NT2/D1 (cell line): ENCODE results near the gene CCL26.

Experiments
- DNase-seq: peaks from one replicate; pipeline ENCODE4 v3.0.0-alpha.2; 2011; ENCODE audit warnings: low read depth, low spot score
- H3K27me3 ChIP-seq: 2 replicates; pipeline ENCODE4 v1.6.0; 2011; ENCODE audit warnings: mild to moderate bottlenecking; ENCODE audit not compliant: insufficient read length, insufficient read depth
- H3K36me3 ChIP-seq: 2 replicates; pipeline ENCODE4 v1.6.1; 2011; ENCODE audit warnings: mild to moderate bottlenecking, low read length, mixed read lengths; ENCODE audit not compliant: insufficient read depth, insufficient read length
- H3K4me1 ChIP-seq: 2 replicates; pipeline ENCODE4 v1.5.1; 2011; ENCODE audit not compliant: insufficient read depth, insufficient read length
- H3K4me3 ChIP-seq: 2 replicates; pipeline ENCODE4 v1.5.1; 2011; ENCODE audit warnings: low read depth; ENCODE audit not compliant: insufficient read length
- H3K9ac ChIP-seq: 2 replicates; pipeline ENCODE4 v1.6.0; 2011; ENCODE audit warnings: low read depth; ENCODE audit not compliant: insufficient read length
- H3K9me3 ChIP-seq: 2 replicates; pipeline ENCODE4 v1.5.1; 2011; ENCODE audit warnings: mild to moderate bottlenecking, low read length; ENCODE audit not compliant: insufficient read depth
- SUZ12 ChIP-seq: IDR thresholded peaks from 2 replicates; pipeline ENCODE4 v1.6.1; 2011; ENCODE audit not compliant: insufficient read length, insufficient read depth; ENCODE audit errors: extremely low read depth
- YY1 ChIP-seq: IDR thresholded peaks from 2 replicates; pipeline ENCODE4 v1.6.1; 2011; ENCODE audit not compliant: insufficient read length, insufficient read depth
- ZNF274 ChIP-seq: IDR thresholded peaks from 2 replicates; pipeline ENCODE4 v1.6.1; 2011; ENCODE audit warnings: mild to moderate bottlenecking, low read depth, low read length

The CCL26 gene, protein sequence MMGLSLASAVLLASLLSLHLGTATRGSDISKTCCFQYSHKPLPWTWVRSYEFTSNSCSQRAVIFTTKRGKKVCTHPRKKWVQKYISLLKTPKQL

GRCh38 chr7:75772081-75773077, at the start of gene CCL26:
CCL26 (minus strand) TSS chr7:75772211; CDS start chr7:75772176, 35 bp downstream.
- H3K9ac ChIP-seq, result no peak within 1 kb of the TSS
- peaks cover 3% of the 10 kb centered on the region for H3K4me1 ChIP-seq
- H3K27me3 ChIP-seq, result no peaks in the 10 kb centered on the region
- no peaks in the 10 kb centered on the region for H3K36me3 ChIP-seq
- no peak within 1 kb of the TSS for H3K4me3 ChIP-seq
- TF ChIP-seq YY1, result no peak
- no peak for TF ChIP-seq ZNF274
- TF ChIP-seq SUZ12, result no peak
- no peak for DNase-seq
- H3K9me3 ChIP-seq, result no peaks in the 10 kb centered on the region

- no peak overlapping the region for H3K9ac ChIP-seq
- H3K4me1 ChIP-seq, result no peaks in the 10 kb centered on the region
- peaks cover 4% of the 10 kb centered on the region for H3K27me3 ChIP-seq
- H3K36me3 ChIP-seq, result no peaks in the 10 kb centered on the region
- no peaks in the 10 kb centered on the region for H3K9me3 ChIP-seq
- no peak for DNase-seq
- no peak overlapping the region for H3K4me3 ChIP-seq
- TF ChIP-seq YY1, result no peak
- TF ChIP-seq ZNF274, result no peak
- TF ChIP-seq SUZ12, result no peak
Measured at GRCh38 chr7:75820688-75821087, 48.7 kb upstream of the CCL26 start.

GRCh38 chr7:75819711-75820110, 47.7 kb upstream of the CCL26 start:
- DNase-seq, result no peak
- H3K9ac ChIP-seq, result no peak overlapping the region
- TF ChIP-seq ZNF274 (no peak), YY1 (no peak), SUZ12 (no peak)
- H3K27me3 ChIP-seq, result peaks cover 4% of the 10 kb centered on the region
- H3K4me3 ChIP-seq, result no peak overlapping the region
- H3K36me3 ChIP-seq, result no peaks in the 10 kb centered on the region
- H3K4me1 ChIP-seq, result no peaks in the 10 kb centered on the region
- no peaks in the 10 kb centered on the region for H3K9me3 ChIP-seq

DNA sequence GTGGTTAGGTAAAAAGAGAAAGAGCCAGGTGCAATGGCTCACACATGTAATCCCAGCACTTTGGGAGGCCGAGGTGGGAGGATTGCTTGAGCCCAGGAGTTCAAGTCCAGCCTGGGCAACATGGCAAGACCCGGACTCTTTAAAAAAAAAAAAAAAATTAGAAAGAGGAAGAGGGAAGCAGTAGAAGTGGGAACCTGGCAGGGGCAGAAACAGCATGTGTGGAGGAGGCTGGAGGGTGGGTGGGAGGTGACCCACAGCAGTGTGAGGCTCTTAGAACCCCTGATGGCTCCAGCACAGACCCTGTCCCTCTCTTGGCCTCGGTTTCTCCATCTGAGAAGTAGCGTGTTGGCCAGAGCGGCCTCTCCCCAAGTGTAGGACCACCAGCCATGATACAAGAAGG, 46.5 kb upstream of the CCL26 start:
- Histone ChIP-seq H3K4me1 (peaks cover under 1% of the 10 kb centered on the region), H3K36me3 (no peaks in the 10 kb centered on the region), H3K9me3 (no peaks in the 10 kb centered on the region), H3K27me3 (peaks cover 9% of the 10 kb centered on the region), H3K9ac (no peak overlapping the region), H3K4me3 (no peak overlapping the region)
- DNase-seq, result no peak
- TF ChIP-seq ZNF274, result no peak
- no peak for TF ChIP-seq SUZ12
- TF ChIP-seq YY1, result no peak

- H3K27me3 ChIP-seq, result peaks cover 6% of the 10 kb centered on the region
- no peaks in the 10 kb centered on the region for H3K36me3 ChIP-seq
- TF ChIP-seq YY1, result no peak
- TF ChIP-seq ZNF274, result no peak
- TF ChIP-seq SUZ12, result no peak
- H3K9ac ChIP-seq, result no peak overlapping the region
- H3K4me1 ChIP-seq, result peaks cover 2% of the 10 kb centered on the region
- no peak overlapping the region for H3K4me3 ChIP-seq
- no peak for DNase-seq
- H3K9me3 ChIP-seq, result no peaks in the 10 kb centered on the region
Measured at GRCh38 chr7:75817116-75817515, 45.1 kb upstream of the CCL26 start.

DNA sequence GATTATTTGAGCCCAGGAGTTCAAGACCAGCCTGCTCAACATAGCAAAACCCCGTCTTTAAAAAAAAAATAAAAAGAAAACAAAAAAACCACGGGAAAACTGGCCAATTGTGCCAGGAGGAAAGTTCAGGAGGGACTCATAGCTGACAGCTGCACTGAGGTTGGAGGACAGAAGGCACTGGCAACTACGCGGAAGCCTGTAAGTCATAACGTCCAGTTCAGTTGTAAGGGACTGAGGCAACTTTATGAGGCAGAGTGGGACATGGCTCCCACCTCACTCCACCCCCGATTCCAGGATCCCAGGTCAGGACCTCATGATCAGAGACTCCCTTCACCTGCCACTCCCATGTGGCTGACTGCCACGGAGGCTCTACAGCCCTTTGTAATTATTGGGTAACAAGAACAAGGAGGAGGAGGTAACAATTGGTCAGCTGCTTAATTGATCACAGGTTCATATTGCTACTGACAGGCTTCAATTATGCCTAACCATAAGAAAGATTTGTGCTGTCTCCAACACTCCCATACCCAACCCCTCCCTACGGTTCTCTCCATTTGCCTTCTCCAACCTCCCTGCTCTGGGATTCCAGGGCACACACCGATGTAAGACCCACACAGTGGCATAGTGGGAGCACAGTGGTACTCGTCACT, 43.5 kb upstream of the CCL26 start:
- no peak for DNase-seq
- TF ChIP-seq ZNF274 (no peak), SUZ12 (no peak), YY1 (no peak)

GRCh38 chr7:75814407-75814947, 42.5 kb upstream of the CCL26 start:
- Histone ChIP-seq H3K9ac (no peak overlapping the region), H3K27me3 (peaks cover 6% of the 10 kb centered on the region), H3K36me3 (no peaks in the 10 kb centered on the region), H3K4me1 (peaks cover 2% of the 10 kb centered on the region), H3K9me3 (no peaks in the 10 kb centered on the region), H3K4me3 (no peak overlapping the region)
- no peak for DNase-seq
- no peak for TF ChIP-seq ZNF274
- no peak for TF ChIP-seq YY1
- no peak for TF ChIP-seq SUZ12

More for the DNA sequence above, 43.5 kb upstream of the CCL26 start:
- Histone ChIP-seq H3K4me3 (no peak overlapping the region), H3K9ac (no peak overlapping the region), H3K9me3 (no peaks in the 10 kb centered on the region), H3K27me3 (peaks cover 6% of the 10 kb centered on the region), H3K4me1 (peaks cover 2% of the 10 kb centered on the region), H3K36me3 (no peaks in the 10 kb centered on the region)
